ENCODE data around the gene MACROD1. TPM values are rescaled to one million over a fixed set of nuclear protein-coding genes. Genes with fewer than 3 reads are reported as not detected.

Gene MACROD1
- total and polyA plus RNA-seq, 2 experiments from 2014 or later: 21.2 to 29.8 TPM

- H3K36me3 ChIP-seq (replicated peaks; ENCODE audit: insufficient read depth, low read depth): no peaks in the 10 kb centered on the region
- no peak overlapping the region for H3K27ac ChIP-seq
- no peak overlapping the region for H3K4me2 ChIP-seq
- 82% methylated on average over 25 of the region's 25 CpGs for WGBS (ENCODE audit: low lambda C conversion rate, missing lambda C conversion rate)
- no peaks in the 10 kb centered on the region for H3K9me3 ChIP-seq (ENCODE audit: low read depth)
- H3K79me2 ChIP-seq: no peaks in the 10 kb centered on the region
- no peak for DNase-seq (ENCODE audit: low spot score)
- TF ChIP-seq EZH2 (IDR thresholded peaks at IDR 0.05; ENCODE audit: borderline replicate concordance) (no peak), EZH2phosphoT487 (IDR thresholded peaks at IDR 0.05; ENCODE audit: low read depth, severe bottlenecking, unreplicated experiment) (no peak), CTCF (IDR thresholded peaks at IDR 0.05; ENCODE audit: poor library complexity) (no peak)
- H3K4me3 ChIP-seq: no peak overlapping the region
- no peaks in the 10 kb centered on the region for H4K20me1 ChIP-seq (ENCODE audit: insufficient read depth, poor library complexity, severe bottlenecking)
- H2AFZ ChIP-seq: no peak overlapping the region
- H3K9me2 ChIP-seq (replicated peaks; ENCODE audit: insufficient read depth): no peaks in the 10 kb centered on the region
- no peaks in the 10 kb centered on the region for H3K4me1 ChIP-seq (ENCODE audit: insufficient read depth)
- no peaks in the 10 kb centered on the region for H3K27me3 ChIP-seq
Observed at GRCh38 chr11:64148917-64149617, 16.8 kb downstream of the MACROD1 start.

- Histone ChIP-seq H4K20me1 (ENCODE audit: insufficient read depth, poor library complexity, severe bottlenecking) (no peaks in the 10 kb centered on the region), H3K27ac (peak overlapping the region; percentile 70), H3K27me3 (no peaks in the 10 kb centered on the region), H3K4me3 (no peak overlapping the region), H3K79me2 (no peaks in the 10 kb centered on the region), H2AFZ (no peak overlapping the region), H3K9me2 (replicated peaks; ENCODE audit: insufficient read depth) (no peaks in the 10 kb centered on the region), H3K4me2 (peak overlapping the region; percentile 66), H3K9me3 (ENCODE audit: low read depth) (no peaks in the 10 kb centered on the region), H3K4me1 (ENCODE audit: insufficient read depth) (no peaks in the 10 kb centered on the region), H3K36me3 (replicated peaks; ENCODE audit: insufficient read depth, low read depth) (no peaks in the 10 kb centered on the region)
- no peak for TF ChIP-seq EZH2 (IDR thresholded peaks at IDR 0.05; ENCODE audit: borderline replicate concordance)
- no peak for TF ChIP-seq EZH2phosphoT487 (IDR thresholded peaks at IDR 0.05; ENCODE audit: low read depth, severe bottlenecking, unreplicated experiment)
- peak; percentile 95 for TF ChIP-seq CTCF (IDR thresholded peaks at IDR 0.05; ENCODE audit: poor library complexity)
- DNase-seq (ENCODE audit: low spot score): peak; percentile 89
- 27% methylated on average over 18 of the region's 19 CpGs for WGBS (ENCODE audit: low lambda C conversion rate, missing lambda C conversion rate)
Observed at GRCh38 chr11:64148226-64148916, 17.5 kb downstream of the MACROD1 start.

DNA sequence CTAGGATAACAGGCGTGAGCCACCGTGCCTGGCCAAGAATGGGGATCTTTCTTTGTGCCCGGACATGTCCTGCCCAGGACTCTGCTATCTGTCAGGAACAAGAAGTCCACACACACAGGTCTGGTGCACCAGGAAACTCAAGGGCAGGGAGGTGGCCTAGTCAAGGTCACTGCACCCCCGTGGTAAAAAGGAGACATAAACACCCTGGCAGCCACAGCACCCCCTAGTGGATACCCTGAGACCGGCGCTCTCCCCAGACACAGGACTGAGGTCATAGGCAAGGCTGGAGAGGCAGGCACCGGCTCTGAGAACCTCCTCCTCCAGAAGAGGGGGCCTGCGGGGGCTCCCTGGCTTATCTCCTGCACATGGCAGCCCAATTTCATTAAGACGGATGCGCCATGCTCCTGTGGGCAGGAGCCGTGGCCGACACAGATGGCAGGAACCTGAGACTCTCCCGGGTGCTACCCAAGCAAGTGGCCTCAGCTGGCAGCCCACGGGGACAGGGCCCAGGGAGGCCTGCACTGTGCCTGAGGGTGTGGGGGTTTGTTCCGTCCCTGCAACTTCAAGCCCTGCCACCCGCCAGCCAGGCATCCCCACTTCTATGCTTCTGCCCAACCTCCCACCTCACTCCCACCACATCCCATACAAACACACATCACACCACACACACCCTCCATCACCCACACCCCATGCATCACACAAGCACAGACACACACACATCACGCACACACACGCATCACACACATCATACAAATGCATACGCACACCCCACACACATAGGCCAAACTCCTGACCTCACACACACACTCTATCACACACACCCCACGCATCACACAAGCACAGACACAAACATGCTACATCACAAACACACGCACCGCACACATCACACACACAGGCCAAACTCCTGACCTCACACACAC is 19.6 kb downstream of the MACROD1 start:
- Histone ChIP-seq H3K79me2 (no peaks in the 10 kb centered on the region), H3K27ac (no peak overlapping the region), H3K4me2 (no peak overlapping the region), H3K4me1 (ENCODE audit: insufficient read depth) (no peaks in the 10 kb centered on the region), H4K20me1 (ENCODE audit: insufficient read depth, poor library complexity, severe bottlenecking) (no peaks in the 10 kb centered on the region), H3K36me3 (replicated peaks; ENCODE audit: insufficient read depth, low read depth) (no peaks in the 10 kb centered on the region), H3K9me3 (ENCODE audit: low read depth) (no peaks in the 10 kb centered on the region), H3K9me2 (replicated peaks; ENCODE audit: insufficient read depth) (no peaks in the 10 kb centered on the region), H2AFZ (no peak overlapping the region), H3K27me3 (no peaks in the 10 kb centered on the region), H3K4me3 (no peak overlapping the region)
- TF ChIP-seq CTCF (IDR thresholded peaks at IDR 0.05; ENCODE audit: poor library complexity): peak; percentile 69
- no peak for TF ChIP-seq EZH2phosphoT487 (IDR thresholded peaks at IDR 0.05; ENCODE audit: low read depth, severe bottlenecking, unreplicated experiment)
- peak; percentile 64 for DNase-seq (ENCODE audit: low spot score)
- WGBS (ENCODE audit: low lambda C conversion rate, missing lambda C conversion rate): 81% methylated on average over 22 of the region's 22 CpGs

Measured in hepatocyte (in vitro differentiated cells).